ENCODE data around the gene SIAH1.

DNA sequence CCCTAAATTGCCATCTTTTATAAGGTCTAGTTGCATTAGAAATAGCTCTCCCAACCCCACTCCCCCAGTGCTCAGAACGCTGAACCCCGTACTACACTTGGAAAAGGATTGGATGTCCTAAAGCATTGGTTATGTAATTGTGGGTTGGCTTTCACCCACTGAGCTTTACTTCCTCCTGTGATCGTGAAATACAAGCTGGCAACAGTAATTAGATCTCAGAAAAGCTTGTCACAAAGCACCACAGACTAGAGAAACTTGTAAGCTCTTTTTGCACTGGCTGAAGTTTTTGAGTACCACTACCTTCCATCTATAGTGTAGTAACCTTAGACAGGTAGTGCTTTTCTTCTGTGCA is 54.4 kb downstream of the SIAH1 start:
- TF ChIP-seq TCF12 (IDR thresholded peaks at IDR 0.05; ENCODE audit: low read depth, low read length) (no peak), EZH2 (IDR thresholded peaks at IDR 0.05; ENCODE audit: low read depth, low read length, severe bottlenecking) (no peak), SIN3A (conservative IDR thresholded peaks at IDR 0.05 in 1 of 2, IDR thresholded peaks at IDR 0.05 in 1 of 2; ENCODE audit: low read depth in 1 of 2, low read length in 2 of 2) (no peak), EP300 (IDR thresholded peaks at IDR 0.05; ENCODE audit: borderline replicate concordance in 1 of 2, low read depth in 2 of 2, low read length in 2 of 2) (no peak), CHD2 (IDR thresholded peaks at IDR 0.05; ENCODE audit: low read length) (no peak), POLR2A (IDR thresholded peaks at IDR 0.05; ENCODE audit: control extremely low read depth in 1 of 2, low read depth in 2 of 2, low read length in 2 of 2) (no peak), YY1 (IDR thresholded peaks at IDR 0.05; ENCODE audit: low read depth, low read length) (no peak)
- TF ChIP-seq, protein P1, sequence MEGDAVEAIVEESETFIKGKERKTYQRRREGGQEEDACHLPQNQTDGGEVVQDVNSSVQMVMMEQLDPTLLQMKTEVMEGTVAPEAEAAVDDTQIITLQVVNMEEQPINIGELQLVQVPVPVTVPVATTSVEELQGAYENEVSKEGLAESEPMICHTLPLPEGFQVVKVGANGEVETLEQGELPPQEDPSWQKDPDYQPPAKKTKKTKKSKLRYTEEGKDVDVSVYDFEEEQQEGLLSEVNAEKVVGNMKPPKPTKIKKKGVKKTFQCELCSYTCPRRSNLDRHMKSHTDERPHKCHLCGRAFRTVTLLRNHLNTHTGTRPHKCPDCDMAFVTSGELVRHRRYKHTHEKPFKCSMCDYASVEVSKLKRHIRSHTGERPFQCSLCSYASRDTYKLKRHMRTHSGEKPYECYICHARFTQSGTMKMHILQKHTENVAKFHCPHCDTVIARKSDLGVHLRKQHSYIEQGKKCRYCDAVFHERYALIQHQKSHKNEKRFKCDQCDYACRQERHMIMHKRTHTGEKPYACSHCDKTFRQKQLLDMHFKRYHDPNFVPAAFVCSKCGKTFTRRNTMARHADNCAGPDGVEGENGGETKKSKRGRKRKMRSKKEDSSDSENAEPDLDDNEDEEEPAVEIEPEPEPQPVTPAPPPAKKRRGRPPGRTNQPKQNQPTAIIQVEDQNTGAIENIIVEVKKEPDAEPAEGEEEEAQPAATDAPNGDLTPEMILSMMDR (IDR thresholded peaks at IDR 0.05; ENCODE audit: control extremely low read depth in 1 of 3, insufficient read depth in 1 of 3, low read depth in 1 of 3, low read length in 3 of 3) = no peak

Measured in H1 (cell line).